Stimulated activated CD8-positive, alpha-beta memory T cell treated with anti-CD3 and anti-CD28 coated beads, Interleukin-4, amount 100 ng/mL, for 48 hours (primary cell): ENCODE measurements around the gene RTP3.

Experiments used
- DNase-seq: peaks from one replicate; pipeline ENCODE4 v3.0.0-alpha.2; 2020

The RTP3 gene

GRCh38 chr3:46497556-46498265, at the start of gene RTP3:
Gene RTP3, plus strand, starts transcription at chr3:46497976. Its CDS starts 87 bp downstream, at chr3:46498063.
- DNase-seq, result no peak

- DNase-seq, result no peak
Observed at GRCh38 chr3:46448721-46449120, 49.1 kb upstream of the RTP3 start.

GRCh38 chr3:46449755-46450552, 47.8 kb upstream of the RTP3 start:
- no peak for DNase-seq

GRCh38 chr3:46453526-46454208, 44.1 kb upstream of the RTP3 start:
- no peak for DNase-seq

- DNase-seq, result no peak
Observed at GRCh38 chr3:46454209-46454595, 43.6 kb upstream of the RTP3 start.

GRCh38 chr3:46454606-46455005, 43.2 kb upstream of the RTP3 start:
- DNase-seq, result no peak

GRCh38 chr3:46455231-46456115, 42.3 kb upstream of the RTP3 start:
- DNase-seq, result no peak

GRCh38 chr3:46456118-46456517, 41.7 kb upstream of the RTP3 start:
- DNase-seq, result no peak

- no peak for DNase-seq
Observed at GRCh38 chr3:46460051-46460450, 37.7 kb upstream of the RTP3 start.

- DNase-seq, result no peak
Observed at GRCh38 chr3:46462111-46462510, 35.7 kb upstream of the RTP3 start.

- no peak for DNase-seq
Observed at GRCh38 chr3:46462511-46462910, 35.3 kb upstream of the RTP3 start.

- no peak for DNase-seq
Observed at GRCh38 chr3:46463120-46463867, 34.5 kb upstream of the RTP3 start.

- DNase-seq, result no peak
Observed at GRCh38 chr3:46463868-46464241, 33.9 kb upstream of the RTP3 start.

- DNase-seq, result no peak
Observed at GRCh38 chr3:46464326-46465195, 33.2 kb upstream of the RTP3 start, which contains the start of gene LTF. Gene LTF, minus strand, starts transcription at chr3:46464905. Its CDS starts 38 bp downstream, at chr3:46464867.

- DNase-seq, result no peak
Observed at GRCh38 chr3:46465196-46465520, 32.6 kb upstream of the RTP3 start.

GRCh38 chr3:46466273-46466672, 31.5 kb upstream of the RTP3 start:
- no peak for DNase-seq

- DNase-seq, result no peak
Observed at GRCh38 chr3:46466871-46467403, 30.8 kb upstream of the RTP3 start.

GRCh38 chr3:46467562-46467961, 30.2 kb upstream of the RTP3 start:
- DNase-seq, result no peak

GRCh38 chr3:46468753-46469600, 28.8 kb upstream of the RTP3 start:
- DNase-seq, result peak; percentile 6
